ENCODE data around the gene NCR2. TPM values are rescaled to one million over a fixed set of nuclear protein-coding genes. Genes with fewer than 3 reads are reported as not detected.
A peak's percentile ranks its signal among the peaks of the same experiment; 100 is the strongest.
"Not testable (repeated sequence)": the region's sequence is repeated elsewhere in the genome, so short reads cannot be mapped to it uniquely, and the experiment has no call there.

The NCR2 gene, protein sequence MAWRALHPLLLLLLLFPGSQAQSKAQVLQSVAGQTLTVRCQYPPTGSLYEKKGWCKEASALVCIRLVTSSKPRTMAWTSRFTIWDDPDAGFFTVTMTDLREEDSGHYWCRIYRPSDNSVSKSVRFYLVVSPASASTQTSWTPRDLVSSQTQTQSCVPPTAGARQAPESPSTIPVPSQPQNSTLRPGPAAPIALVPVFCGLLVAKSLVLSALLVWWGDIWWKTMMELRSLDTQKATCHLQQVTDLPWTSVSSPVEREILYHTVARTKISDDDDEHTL
- not detected for polyA plus RNA-seq (ENCODE audit: insufficient read length)
- long read RNA-seq, donor 1 = 0 reads
- long read RNA-seq, donor 2 = 0 reads
- long read RNA-seq, donor 3 = 0 reads
- long read RNA-seq, donor 4 = 0 reads
- long read RNA-seq, donor 5 = 0 reads
- long read RNA-seq, donor 6 = 0 reads
- long read RNA-seq, donor 7 = 0 reads
- long read RNA-seq, donor 8 = 0 reads

DNA sequence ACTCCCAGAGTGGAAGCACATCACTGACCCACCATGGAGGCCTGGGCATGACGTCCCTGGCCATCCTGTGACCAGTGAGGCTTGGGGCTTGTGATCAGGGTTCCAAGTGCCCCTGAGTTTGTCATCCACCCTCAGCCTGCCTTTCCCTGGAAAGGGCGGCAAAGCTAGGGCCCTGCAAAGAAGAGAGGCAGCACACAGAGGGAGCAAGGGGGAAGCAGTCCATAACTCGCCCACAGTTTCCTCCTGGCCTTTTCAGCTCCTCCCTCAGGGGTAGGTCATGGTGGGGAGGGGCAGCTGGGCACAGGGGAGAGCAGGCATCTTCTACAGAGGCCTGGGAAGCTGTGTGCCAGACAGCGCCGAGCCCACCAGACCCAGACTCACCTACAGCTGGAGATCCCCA is at the start of gene NCR2:
TSS of gene NCR2 (plus strand) at position 313 of the 400 bp plus-strand sequence. CDS start 269 bp downstream, outside the sequence.
- no peak for DNase-seq

DNA sequence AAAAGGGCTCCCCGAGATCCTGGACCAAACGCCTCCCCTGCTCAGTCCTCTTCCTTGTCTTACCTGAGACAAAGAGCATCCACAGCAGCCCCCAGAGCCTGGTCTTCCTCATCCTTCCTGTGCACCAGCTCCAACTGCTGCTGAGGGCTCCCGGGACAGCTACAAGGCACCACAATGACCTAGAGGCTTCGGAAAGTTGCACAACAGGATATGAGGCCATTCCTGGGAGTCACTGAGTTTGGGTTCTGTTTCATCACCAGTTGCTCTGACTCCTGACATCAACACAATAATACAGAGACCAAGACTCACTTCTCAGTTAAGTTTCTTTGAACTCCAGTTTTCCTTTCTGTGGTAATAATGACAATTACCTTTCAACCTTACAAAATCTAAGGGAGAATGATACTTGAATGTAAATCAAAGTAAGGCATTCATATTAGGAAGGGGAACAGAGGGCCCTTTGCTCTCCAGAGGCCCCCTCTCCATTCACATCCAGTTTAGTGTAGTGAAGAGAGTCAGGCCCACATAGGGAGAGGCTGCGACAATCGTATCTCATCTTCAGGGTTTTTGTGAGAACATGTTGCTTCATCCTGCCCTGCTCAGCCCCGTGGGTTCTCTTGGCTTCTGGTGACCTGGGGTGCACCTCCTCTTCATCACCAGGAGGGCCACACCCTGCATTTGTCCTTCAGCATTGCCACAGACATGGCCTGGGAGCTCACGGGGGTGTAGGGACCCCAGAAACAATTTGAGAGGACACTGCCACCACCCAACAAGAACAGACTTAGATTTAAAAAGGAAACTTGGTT is 48.7 kb upstream of the NCR2 start, which contains the start of gene TREM1:
TSS of gene TREM1 (minus strand) at position 139 of the 803 bp plus-strand sequence. CDS start at position 112, 27 bp downstream.
- no peak for DNase-seq

DNA sequence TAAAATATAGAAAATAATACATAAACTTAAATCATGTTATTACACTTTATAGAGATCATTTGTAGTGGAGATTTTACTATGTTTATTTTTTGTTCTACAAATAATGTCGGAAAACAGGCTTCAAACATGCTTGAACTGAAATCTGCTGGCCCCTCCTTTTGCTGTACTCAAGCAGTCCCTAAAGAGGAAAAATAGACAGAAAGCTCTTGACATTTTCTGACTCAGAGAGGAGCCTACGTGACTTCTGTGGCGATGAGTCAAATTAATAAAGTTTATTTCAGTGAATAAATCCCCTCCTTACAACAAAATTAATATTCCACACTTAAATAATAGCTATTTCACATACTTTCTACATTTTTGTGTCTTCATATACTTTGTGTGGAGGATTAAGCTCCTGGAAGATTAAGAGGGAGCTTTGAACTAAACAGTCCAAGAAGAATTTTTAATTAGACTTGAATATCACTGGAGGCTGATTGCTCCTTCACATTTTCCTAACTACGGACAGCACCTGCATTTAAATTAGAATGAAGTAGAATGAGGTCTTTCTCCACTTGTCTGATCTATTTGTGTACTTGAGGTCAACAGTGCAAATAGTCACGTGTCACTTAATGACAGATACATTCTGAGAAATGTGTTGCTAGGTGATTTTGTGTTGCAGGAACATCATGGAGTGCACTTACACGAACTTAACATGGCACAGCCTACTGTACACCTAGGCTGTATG is 47.2 kb upstream of the NCR2 start:
- no peak for DNase-seq

DNA sequence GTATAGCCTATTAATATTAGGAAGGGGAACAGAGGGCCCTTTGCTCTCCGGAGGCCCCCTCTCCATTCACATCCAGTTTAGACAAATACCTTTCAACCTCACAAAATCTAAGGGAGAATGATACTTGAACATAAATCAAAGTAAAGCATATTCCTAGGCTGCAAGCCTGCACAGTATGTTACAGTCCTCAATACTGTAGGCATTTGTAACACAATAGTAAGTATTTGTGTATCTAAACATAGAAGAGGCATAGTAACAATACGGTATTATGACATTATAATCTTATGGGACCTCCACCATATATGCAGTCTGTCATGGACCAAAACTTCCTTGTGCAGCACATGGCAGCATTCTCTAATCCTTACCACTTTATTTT is 46.7 kb upstream of the NCR2 start:
- no peak for DNase-seq

DNA sequence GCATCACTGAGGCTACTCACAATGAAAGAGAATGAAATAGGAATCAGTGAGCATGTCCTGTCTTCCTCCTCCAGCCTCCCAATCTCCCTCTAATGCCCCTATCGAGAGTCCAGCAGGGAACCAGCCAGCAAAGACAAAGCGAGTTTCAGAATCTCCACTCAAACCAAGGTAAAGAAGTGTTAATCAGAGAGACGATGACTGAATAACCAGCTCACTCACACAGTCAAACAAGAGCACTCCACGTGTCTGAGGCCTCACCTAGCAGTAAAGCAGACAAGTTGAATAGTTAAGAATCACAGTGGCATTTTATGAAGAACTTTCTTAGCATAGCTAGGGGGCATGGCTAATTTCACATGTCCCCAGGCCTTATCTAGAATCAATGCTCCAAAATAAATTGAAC is 45.6 kb upstream of the NCR2 start:
- no peak for DNase-seq

DNA sequence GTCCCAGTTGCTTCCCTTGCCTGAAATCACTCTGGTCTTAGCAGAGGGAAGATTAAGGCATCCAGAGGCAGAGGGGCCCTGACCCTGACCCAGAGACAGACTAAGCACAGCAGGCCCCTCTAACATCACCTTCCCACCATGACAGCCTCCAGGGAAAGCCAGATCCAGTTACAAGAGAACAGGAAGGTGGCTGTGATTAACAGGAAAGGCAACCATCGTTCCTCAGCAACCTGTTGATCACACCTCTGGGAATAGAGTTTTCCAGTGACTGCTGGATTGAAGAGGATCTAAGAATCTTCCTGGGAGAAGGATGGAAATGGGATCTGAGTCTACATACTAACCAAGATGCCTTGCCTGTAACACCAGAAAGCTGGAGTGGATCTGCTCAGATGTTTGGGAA is 43.7 kb upstream of the NCR2 start:
- DNase-seq = no peak

DNA sequence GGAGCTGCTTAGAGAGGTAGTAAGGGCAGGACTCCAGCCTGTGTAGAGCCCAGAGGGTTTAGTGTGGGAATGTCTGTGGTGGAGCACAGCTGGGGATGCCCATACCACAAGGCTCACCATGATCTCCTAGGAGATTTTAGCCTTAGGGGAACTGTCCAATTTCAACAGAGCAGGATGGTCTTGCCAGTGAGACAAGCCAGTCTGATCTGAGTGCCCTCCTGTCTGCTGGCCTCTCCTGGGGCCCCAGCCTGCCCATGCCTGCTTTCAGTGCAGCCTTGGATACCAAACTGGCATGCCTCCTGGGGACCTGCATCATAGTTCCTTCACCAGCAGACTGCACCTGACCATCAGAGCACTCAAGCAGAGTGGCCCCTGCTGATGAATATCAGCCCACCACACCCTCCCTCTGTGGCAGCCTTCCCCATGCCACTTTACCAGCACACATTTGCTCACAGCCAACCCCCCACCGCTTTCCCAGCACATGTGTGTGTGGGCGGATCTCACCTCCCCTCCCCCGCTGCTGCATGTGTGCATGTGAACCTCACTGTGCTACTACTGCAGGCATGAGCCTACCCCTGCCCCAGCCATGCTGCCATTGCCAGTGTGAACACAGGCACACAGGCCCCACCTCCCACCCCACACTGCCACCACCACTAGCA is 41.1 kb upstream of the NCR2 start:
- no peak for DNase-seq

DNA sequence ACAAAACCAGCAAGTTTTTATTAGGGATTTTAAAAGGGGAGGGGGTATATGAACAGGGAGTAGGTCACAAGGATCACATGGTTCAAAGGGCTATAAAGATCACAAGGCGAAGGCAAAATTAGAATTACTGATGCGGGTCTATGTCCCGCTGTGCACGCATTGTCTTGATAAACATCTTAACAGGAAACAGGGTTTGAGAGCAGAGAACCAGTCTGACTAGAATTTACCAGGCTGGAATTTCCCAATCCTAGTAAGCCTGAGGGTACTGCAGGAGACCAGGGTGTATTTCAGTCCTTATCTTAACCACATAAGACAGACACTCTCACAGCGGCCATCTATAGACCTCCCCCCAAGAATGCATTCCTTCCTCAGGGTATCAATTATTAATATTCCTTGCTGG is 38.2 kb upstream of the NCR2 start:
- DNase-seq = not testable (repeated sequence)

DNA sequence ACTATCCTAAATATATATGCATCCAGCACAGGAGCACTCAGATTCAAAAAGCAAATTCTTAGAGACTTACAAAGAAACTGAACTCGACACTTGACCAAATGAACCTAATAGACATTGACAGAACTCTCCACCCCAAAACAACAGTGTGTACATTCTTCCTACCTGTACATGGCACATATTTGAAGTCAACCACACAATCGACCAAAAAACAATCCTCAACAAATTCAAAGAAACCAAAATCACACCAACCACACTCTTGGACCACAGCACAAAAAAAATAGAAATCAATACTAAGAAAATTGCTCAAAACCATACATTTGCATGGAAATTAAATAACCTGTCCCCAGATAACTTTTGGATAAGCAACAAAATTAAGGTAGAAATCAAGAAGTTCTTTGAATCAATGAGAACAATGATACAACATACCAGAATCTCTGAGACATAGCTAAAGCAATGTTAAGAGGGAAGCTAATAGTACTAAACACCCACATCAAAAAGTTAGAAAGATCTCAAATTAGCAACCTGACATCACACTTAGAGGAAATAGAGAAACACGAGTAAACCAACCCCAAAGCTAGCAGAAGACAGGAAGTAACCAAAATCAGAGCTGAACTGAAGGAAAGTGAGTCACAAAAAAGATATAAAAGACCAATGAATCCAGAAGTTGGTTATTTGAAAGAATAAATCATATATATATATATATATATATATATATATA is 36.5 kb upstream of the NCR2 start:
- no peak for DNase-seq

DNA sequence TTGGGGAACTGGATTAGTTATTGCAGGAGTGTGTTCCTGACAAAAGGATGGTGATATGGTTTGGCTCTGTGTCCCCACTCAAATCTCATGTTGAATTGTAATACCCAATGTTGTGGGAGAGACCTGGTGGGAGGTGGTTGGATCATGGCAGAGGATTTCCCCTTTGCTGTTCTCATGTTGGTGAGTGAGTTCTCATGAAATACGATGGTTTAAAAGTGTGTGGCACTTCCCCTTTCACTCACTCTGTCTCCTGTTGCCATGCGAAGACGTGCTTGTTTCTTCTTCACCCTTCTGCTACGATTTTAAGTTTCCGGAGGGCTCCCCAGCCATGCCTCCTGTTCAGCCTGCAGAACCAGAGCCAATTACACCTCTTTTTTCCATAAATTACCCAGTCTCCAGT is 32.8 kb upstream of the NCR2 start:
- no peak for DNase-seq

DNA sequence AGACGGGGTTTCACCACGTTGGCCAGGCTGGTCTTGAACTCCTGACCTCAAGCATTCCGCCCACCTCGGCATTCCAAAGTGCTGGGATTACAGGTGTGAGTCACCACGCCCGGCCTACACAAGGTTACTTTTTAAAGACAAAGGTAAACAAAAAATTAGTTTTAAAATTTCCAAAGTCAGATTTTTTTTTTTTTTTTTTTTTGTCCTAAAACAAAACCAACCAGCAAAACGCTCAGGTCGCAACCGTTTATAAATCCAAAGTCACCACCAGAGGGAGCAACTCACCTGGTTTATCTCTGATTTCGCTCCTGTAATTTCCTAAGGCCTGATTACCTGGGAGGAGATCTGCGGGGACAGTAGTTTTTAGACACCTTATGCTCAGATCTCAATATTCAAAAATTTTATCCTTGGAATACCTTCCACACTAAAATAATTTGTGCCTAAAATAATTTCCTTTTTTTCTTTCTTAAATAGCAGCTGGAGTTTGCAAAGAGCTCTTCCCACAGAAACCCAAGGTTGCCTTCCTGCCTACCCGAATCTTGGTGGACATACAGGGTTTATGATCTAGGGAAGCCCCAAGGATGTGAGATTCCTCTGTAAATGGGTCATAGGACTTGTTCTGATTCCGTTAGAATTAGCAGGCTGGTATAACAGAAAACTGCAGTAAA is 29.1 kb upstream of the NCR2 start:
- peak; percentile 68 for DNase-seq

DNA sequence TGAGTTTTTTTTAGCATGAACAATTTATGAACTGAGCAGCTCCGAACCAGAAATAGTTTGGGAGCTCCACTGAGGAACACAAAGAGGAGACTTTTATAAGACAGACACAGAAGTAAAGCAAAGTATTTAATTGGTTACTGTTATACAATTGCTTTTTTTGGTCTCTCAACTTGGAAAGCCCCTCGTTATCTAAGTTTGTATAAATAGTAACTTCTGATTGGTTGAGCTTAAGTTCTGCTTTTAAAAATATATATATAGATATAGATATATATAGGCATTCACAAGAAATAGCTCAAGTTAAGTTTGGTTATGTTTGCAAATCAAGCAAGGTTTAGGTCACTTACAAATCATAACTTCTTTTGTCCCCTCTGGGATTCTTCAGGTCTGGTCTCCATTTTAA is 20.2 kb upstream of the NCR2 start:
- DNase-seq = no peak

DNA sequence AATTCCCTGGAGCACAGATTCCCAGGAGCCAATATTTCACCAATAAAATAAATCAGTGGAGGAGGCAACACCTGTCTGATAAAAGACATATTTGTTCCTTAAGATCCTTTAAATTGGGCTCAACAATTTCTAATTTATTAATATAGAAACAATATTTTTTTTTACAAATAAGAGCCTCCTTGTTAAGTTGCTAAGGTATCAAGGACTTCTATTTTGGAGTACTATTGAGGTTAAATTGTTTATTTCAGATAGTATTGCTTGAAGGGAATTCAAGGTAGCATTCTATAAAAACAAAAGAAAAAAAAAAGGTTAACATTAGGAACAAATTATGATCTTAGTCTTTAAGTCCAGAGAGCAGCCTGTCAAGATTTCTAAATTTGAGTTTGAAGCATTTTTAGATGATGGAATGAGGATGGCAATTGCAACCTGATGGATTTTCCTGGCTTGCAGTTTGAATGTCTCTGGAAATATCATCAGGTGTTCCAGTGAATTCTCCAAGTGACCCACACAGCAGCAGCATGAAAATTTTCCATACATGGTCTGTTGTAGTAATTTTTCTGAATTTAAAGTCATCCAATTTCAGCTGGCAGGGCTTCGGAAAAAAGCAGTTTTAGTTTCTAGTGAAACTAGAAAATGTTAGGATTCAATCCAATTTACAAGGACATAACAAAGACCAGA is 19.3 kb upstream of the NCR2 start:
- DNase-seq = no peak

DNA sequence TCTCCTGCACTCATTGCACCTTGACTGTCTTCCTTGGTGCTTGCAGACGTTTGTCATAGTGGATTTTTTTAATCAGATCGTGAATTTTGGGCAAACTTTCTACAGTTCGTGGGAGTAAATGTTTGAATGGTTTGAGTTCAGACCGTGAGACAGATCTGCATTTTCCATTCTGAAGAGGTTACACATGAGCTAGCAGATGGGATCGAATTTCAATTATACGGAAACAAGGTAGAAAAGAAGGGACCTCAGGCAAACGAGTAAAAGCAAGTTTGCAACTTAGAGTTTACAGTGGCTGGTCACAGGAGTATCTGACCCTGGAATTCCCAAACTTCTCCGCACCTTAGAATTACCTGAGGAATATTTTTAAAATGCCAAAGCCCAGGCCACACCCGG is 17.2 kb upstream of the NCR2 start:
- DNase-seq = peak; percentile 26

DNA sequence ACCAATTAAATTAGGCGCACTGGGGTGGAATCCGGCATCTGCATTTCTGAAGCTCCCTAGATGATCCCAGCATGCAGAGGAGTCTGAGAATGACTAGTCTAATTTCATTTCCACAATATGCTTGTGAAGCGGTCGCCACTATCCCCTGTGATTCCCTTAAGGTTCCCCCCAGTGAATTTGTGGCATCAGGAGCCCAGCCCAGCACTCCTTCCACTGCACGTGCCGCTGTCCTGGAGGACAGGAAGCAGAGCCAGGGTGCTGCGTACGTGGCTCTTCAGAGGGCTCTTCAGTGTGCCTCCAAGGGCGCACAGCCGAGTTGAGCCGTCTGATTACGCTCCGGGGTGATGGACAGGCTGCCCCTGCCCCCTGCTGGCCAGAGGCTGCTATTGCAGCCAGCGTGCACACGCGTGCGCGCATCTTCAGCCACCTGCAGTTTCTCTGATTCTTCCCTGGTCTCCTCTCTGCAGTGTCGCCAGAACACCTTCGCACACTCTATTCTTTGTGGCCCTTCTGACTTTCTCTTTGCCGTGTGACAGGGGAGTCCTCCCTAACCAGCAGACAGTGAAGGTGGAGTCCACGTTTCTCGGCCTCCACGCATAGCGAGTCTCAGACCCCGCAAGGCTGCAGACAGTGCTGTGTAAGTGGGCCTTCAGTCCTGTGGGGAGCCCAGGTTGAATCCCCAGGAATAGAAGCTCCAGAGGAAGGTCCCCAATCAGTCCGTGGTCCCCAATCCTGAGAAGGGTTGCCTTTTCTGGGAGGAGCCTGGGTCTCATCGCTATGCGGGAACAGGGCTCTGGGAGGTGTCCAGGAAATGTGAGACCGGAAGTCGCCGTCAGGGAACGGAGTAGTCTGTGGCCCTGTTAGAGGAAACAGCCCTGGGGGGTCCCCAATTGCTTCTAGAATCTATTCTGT is 16.5 kb upstream of the NCR2 start:
- peak; percentile 66 for DNase-seq

DNA sequence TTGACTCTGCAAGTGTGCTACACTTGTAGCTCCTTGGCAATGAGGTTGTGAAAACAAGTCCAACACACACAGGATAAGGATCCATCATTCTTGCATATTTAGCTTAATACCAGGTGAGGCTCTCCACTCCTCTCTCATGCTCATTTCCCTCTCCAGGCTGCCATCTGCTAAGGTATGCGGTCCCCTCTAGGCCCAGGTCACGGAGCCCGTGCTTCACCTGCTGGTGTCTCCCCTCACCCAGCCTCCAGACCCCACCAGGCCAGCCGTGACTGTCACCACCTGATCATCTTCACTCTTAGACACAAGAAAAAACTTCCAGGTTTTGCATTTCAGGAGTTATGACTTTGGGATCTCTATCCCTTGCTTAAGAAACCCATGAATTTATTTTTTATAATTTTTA is 14.2 kb upstream of the NCR2 start:
- DNase-seq = no peak

DNA sequence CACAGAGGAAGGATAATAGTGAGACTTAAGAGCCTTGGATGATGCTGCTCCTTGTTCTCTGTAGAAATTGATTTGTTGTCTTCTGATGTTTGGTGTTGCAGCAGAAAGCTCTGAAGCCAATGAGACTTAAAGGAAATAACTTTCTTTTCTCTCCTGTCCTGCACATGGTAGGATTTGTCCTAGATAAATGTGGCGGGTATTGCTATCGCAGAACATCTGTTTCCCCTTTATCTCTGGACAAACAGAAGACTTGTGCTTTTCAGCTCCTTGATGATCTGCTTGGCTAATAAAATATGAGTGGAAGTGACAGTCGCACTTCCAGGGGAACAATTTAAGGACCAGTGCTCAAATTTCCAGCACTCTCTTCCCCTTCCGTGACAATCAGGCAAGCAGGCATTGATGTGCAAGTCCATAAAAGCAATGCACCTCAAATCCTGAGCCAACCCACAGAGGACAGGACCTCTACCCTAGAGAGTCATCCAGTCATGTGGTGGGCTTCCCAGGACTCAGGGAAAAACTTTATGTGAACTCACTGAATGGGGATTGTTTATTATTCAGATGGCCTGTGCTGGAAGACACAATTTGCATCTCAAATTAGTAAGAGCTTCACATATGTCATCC is 9.9 kb upstream of the NCR2 start:
- no peak for DNase-seq

DNA sequence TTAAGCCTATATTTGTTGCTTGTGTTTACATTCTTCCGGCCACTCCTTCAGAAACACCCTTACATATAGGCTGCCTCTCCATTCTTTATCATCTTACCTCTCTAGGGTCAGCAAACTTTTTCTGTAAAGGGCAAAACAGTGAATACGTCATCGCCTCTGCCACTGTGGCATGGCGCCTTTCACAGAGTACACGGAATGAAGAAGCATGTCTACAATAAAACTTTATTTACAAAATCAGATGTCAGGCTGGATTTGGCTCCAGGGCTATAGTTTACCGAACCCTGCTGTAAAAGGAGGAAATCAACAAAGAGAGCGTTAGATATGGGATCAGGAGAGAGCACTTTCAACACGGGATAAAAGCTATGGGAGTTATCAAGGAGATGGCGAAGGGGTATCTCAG is 9.3 kb upstream of the NCR2 start:
- DNase-seq = no peak

DNA sequence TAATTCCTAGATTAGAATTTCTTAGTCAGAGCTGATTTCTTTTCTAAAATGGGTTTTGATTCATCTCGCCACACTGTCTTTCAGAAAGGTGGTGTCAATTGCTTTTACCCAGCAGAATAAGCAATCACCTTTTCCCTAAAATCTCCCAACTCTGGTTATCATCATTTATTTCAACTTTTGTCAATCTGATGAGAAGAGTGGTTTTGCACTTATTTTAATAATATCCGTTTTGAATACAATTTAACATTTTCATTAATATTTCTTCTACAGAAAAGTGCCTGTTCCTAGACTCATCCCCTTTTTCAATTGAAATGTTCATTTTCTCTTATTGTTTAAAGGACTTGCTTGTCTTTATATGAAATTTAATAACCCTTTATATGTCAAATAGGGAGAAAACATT is 8.2 kb upstream of the NCR2 start:
- DNase-seq = no peak
